ENCODE data around the gene TMEM89.

The TMEM89 gene

DNA sequence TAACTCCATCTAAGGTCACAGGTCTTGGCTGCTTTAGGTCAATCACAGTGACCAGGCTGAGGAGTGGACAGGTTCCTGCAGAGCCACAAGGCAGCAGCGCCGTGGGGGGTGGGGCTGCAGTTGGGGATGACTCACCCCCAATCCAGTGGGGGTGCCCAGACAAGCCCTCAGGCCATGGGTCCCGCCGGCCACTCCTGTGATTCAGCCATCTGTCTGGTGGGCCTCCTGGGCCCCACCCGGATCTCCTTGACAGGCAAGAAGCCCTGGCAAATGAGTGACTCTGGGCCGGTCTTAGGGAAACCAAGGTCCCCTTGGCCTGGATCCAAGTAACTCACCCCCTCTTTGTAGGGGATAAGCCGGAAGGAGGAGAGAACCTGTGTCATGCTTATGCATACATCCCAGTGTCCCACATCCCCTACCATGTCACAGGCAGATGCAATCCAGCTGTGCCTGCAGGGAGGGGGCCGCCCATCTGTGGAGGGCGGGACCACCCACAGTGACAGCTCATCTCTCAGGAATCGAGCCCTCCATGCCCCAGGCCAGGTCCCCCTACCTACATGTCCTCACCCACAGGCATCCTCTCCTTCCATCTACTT is 25.9 kb downstream of the TMEM89 start:
- H3K36me3 Mint-ChIP-seq, result peaks cover 11% of the 10 kb centered on the region

DNA sequence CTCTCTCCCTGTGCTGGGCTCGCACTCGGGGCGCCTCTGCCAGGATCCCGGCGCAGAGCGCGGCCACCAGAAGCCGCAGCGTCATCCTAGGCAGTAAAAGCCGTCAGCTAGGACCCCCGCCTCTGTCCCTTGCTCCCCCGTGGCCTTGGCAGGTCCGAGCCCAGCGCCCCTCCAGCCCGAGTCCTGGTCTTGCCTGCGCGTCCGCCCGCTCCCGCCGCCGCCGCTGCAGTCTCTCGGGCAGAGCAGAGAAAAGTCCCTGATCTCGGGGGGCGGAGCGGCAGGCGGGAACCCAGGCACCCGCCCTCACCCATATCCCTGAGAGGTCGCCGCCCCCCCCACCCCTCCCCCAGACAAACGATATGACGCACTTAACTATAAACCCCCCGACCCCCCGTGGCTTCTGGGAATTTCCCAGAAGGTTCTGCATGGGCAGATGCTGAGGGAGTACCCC is 26.5 kb downstream of the TMEM89 start, which contains the start of gene COL7A1:
Gene COL7A1, minus strand, starts transcription at position 255 of the 451 bp plus-strand sequence. Its CDS starts 170 bp downstream, at position 85.
- Mint-ChIP-seq H3K9me3 (no peaks in the 10 kb centered on the region), H3K36me3 (peaks cover 10% of the 10 kb centered on the region), H3K4me1 (peaks cover 6% of the 10 kb centered on the region), H3K27me3 (peaks cover 70% of the 10 kb centered on the region), H3K4me3 (no peak within 1 kb of the TSS), H3K27ac (no peak within 1 kb of the TSS)
- no peak for DNase-seq
- CTCF ChIA-PET, result no interaction called here

More for the DNA sequence above, 25.9 kb downstream of the TMEM89 start:
- DNase-seq, result no peak
- CTCF ChIA-PET, result no interaction called here
- Mint-ChIP-seq H3K4me1 (peaks cover 6% of the 10 kb centered on the region), H3K27ac (no peak overlapping the region), H3K27me3 (peaks cover 65% of the 10 kb centered on the region), H3K4me3 (no peak overlapping the region), H3K9me3 (no peaks in the 10 kb centered on the region)

DNA sequence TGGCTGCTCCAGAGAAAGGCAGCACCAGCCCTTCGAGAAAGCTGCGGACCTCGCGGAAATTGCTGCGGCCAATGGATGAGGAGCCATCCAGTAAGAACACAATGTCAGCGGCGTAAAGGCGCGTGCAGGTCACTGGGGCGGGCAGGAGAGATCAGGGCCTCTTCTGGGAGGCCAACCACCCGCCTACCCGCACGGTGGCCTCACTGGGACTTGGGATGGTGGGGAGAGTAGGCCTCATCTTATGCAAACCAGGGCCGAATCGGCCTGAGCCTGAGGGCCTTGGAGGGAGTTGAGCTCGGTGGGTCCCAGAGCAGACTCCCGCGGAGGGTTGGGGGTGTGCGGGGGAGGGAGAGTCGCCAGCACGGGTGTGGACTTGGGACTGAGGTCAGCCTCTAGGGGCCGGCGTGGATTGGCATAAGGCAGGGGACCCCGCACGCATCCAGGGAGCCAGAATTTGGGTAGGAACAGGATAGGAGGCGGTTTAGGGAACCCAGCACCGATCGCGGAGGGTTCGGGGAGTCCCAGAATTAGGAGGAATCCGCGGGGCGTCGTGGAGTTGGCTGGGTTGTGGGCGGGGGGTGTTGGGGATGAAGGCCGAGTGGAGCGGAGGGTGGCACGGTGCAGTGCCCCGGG is 27.0 kb downstream of the TMEM89 start:
- no peak overlapping the region for H3K27ac Mint-ChIP-seq
- peaks cover 6% of the 10 kb centered on the region for H3K4me1 Mint-ChIP-seq
- H3K9me3 Mint-ChIP-seq, result no peaks in the 10 kb centered on the region
- H3K36me3 Mint-ChIP-seq, result peaks cover 9% of the 10 kb centered on the region
- peaks cover 76% of the 10 kb centered on the region for H3K27me3 Mint-ChIP-seq
- CTCF ChIA-PET, result no interaction called here
- no peak overlapping the region for H3K4me3 Mint-ChIP-seq
- DNase-seq, result no peak

DNA sequence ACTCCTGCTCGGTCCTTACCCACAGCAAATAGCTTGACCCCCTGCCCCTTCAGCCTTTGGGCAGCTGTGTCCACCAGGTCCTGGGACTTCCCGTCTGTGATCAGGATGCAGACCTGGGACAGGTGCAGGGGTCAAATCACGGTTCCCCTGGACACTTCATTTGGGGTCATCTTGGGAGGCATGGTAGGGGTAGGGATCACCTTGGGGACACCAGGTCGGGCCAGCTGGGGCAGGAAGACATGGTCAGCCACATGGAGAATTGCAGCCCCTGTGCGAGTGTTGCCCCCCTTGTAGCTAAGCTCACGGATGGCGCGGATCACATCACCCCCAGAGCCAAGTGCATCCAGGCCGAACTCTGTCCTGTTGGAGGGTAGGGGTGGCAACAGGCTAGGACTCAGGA is 28.2 kb downstream of the TMEM89 start:
- Mint-ChIP-seq H3K4me1 (peaks cover 6% of the 10 kb centered on the region), H3K27me3 (peaks cover 86% of the 10 kb centered on the region), H3K36me3 (no peaks in the 10 kb centered on the region), H3K4me3 (no peak overlapping the region), H3K27ac (no peak overlapping the region), H3K9me3 (no peaks in the 10 kb centered on the region)
- no peak for DNase-seq
- CTCF ChIA-PET, result no interaction called here

DNA sequence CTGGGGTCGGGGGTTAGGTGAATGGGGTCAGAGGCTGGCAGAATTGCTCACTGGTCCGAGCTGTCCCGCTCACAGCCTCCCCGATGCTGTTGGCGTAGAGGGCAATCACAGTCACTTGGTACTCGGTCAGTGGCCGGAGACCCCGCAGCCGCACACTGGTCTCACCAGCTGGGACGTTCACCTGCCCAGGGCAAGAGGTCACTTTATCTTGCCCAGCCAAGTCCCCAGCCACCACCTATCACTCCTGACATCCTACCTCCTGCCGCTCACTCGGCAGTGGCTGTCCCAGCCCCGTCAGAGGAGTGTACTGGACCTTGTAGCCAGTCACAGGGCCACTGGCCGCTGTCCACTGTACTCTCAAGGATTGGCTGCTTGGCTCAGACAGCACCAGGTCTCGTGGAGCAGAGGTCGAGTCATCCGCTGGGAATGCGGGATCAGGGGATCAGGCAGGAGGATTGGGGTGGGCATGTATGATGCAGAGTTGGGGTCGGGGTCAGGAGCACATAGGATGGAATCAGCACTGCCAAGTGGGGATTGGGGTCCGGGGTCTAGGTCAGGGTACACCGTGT is 29.0 kb downstream of the TMEM89 start:
- Mint-ChIP-seq H3K27me3 (peaks cover 92% of the 10 kb centered on the region), H3K4me1 (peaks cover 6% of the 10 kb centered on the region), H3K27ac (no peak overlapping the region), H3K9me3 (no peaks in the 10 kb centered on the region), H3K4me3 (no peak overlapping the region), H3K36me3 (no peaks in the 10 kb centered on the region)
- no peak for DNase-seq
- CTCF ChIA-PET, result no interaction called here

DNA sequence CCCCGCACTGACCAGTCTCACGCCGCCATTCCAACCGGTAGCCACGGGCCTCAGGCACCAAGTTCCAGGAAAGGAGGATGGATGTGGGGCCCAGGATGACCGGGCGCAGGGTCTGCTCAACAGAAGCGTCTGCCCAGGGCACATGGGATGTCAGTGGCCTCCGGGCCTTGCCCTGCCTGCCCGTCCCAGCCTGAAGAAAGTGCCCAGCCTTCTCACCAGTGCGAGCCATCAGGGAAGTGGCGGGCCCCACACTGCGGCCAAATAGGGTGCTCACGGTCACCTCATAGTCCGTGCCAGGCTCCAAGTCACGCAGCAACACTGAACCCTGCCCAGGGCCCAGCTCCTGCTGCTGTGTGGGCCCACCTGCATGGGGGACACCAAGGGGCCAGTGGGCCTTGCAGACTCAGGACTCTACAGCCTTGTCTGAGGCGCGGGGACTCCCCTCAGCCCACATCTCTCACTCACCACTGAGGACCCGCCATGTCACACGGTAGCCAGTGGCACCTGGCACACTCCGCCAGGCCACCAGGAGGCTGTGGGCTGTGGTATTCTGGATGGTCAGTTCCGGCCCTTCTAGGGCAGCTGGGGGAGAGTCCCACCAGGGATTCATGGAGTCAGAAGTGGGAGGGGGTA is 29.6 kb downstream of the TMEM89 start:
- no peak overlapping the region for H3K27ac Mint-ChIP-seq
- H3K36me3 Mint-ChIP-seq, result no peaks in the 10 kb centered on the region
- CTCF ChIA-PET, result no interaction called here
- no peaks in the 10 kb centered on the region for H3K9me3 Mint-ChIP-seq
- H3K27me3 Mint-ChIP-seq, result peaks cover 91% of the 10 kb centered on the region
- DNase-seq, result no peak
- peaks cover 6% of the 10 kb centered on the region for H3K4me1 Mint-ChIP-seq
- no peak overlapping the region for H3K4me3 Mint-ChIP-seq

DNA sequence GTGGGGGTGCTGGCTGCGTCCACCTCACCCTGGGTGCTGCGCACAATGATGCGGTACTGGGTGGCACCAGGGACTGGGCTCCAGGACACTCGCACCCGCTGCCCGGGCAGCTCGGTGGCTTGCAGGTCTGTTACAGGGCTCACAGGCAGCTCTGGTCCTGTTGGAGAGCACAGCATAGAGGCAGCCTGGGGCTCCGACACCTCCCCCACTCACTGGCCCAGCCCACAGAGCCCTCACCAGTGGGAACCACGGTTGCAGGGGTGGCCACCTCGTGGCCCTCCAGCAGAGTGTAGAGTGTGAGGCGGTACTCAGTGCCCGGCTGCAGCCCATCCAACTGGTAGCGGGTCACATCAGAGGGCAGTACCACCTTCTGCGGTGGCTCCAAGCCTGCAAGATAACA is 30.1 kb downstream of the TMEM89 start:
- Mint-ChIP-seq H3K4me1 (peaks cover 6% of the 10 kb centered on the region), H3K27ac (no peak overlapping the region), H3K27me3 (peaks cover 88% of the 10 kb centered on the region), H3K9me3 (no peaks in the 10 kb centered on the region), H3K4me3 (no peak overlapping the region), H3K36me3 (no peaks in the 10 kb centered on the region)
- DNase-seq, result no peak
- CTCF ChIA-PET, result no interaction called here

DNA sequence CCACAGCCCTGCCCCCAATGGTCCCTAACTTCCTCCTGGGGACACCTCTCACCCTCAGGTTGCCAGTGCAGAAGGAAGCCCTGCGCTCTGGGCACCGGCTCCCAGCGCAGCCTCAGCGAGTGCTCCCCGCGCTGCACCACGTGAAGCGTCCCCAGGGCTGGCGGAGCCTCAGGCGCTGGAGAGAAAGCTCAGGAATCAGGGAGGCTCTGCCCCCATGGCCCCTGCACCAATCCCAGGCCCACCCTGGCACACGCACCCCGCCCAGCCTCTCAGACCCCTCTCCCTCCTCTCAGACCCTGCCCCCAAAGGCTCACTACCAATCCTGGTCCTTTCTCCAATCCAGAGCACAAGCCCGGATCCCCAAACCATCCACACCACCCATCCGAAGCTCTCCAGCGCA is 33.3 kb downstream of the TMEM89 start:
- H3K4me1 Mint-ChIP-seq, result no peaks in the 10 kb centered on the region
- H3K36me3 Mint-ChIP-seq, result no peaks in the 10 kb centered on the region
- H3K27ac Mint-ChIP-seq, result no peak overlapping the region
- DNase-seq, result no peak
- H3K4me3 Mint-ChIP-seq, result no peak overlapping the region
- H3K27me3 Mint-ChIP-seq, result peaks cover 56% of the 10 kb centered on the region
- H3K9me3 Mint-ChIP-seq, result no peaks in the 10 kb centered on the region
- CTCF ChIA-PET, result no interaction called here

DNA sequence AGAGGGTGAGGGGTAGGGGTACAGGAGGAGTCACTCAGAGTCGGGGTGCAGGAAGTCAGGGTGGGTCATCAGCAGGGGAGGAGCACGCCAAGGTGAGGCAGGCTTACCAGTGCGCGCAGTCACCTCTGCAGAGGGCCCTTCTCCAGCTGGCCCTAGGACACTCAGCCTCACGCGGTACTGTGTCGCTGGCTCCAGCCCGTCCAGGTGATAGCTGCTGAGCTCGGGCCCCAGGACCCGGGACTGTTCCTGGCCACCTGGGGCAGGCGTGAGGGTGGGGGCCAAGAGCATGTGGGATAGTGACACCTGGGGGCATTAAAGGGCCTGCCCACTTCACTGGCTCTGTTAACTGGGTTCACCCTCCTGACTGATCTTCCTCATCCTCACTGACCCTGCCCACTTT is 33.9 kb downstream of the TMEM89 start:
- H3K4me1 Mint-ChIP-seq, result no peaks in the 10 kb centered on the region
- H3K27ac Mint-ChIP-seq, result no peak overlapping the region
- H3K9me3 Mint-ChIP-seq, result no peaks in the 10 kb centered on the region
- no peak for DNase-seq
- H3K36me3 Mint-ChIP-seq, result no peaks in the 10 kb centered on the region
- no peak overlapping the region for H3K4me3 Mint-ChIP-seq
- H3K27me3 Mint-ChIP-seq, result peaks cover 51% of the 10 kb centered on the region
- CTCF ChIA-PET, result no interaction called here

DNA sequence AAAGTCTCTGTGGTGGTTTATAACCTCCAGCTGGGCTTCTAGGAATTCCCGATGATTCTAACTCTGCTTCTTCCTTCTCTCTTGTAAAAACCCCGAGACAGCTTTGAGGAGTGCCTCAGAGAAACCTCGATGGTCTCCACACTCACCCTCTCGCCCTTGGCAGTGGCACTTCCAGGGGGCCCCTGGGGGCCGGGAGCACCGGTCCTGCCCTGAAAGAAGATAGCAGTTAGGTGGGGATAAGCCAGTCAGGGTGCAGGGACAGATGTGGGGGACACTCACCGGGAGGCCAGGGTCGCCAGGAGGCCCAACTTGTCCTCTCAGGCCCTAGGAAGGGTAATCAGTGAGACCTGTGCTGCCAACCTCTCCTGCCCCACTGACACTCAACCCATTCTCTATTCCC is 36.2 kb downstream of the TMEM89 start:
- DNase-seq, result no peak
- Mint-ChIP-seq H3K4me3 (no peak overlapping the region), H3K27me3 (peaks cover 30% of the 10 kb centered on the region), H3K4me1 (no peaks in the 10 kb centered on the region), H3K9me3 (no peaks in the 10 kb centered on the region), H3K36me3 (no peaks in the 10 kb centered on the region), H3K27ac (no peak overlapping the region)
- CTCF ChIA-PET, result no interaction called here

DNA sequence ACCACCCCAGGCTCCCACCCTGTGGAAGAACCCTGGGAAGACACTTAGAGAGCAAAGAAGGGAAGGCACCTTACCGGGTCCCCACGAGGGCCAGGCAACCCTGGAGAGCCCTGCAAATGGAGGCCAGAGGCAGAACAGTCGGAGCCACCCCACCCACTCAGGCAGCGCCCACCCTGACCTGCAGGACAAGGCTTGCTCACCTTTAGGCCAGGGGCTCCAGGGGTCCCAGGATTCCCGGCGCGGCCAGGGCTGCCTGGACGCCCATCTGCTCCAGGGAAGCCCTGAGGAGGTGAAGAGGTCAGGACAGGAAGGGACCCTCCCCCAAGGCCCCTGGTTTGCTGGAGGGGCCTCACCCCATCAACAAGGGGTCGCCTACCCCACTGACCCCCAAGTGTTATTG is 36.7 kb downstream of the TMEM89 start:
- H3K4me1 Mint-ChIP-seq, result no peaks in the 10 kb centered on the region
- H3K9me3 Mint-ChIP-seq, result no peaks in the 10 kb centered on the region
- CTCF ChIA-PET, result no interaction called here
- H3K36me3 Mint-ChIP-seq, result no peaks in the 10 kb centered on the region
- H3K4me3 Mint-ChIP-seq, result no peak overlapping the region
- H3K27ac Mint-ChIP-seq, result no peak overlapping the region
- no peak for DNase-seq
- peaks cover 25% of the 10 kb centered on the region for H3K27me3 Mint-ChIP-seq

DNA sequence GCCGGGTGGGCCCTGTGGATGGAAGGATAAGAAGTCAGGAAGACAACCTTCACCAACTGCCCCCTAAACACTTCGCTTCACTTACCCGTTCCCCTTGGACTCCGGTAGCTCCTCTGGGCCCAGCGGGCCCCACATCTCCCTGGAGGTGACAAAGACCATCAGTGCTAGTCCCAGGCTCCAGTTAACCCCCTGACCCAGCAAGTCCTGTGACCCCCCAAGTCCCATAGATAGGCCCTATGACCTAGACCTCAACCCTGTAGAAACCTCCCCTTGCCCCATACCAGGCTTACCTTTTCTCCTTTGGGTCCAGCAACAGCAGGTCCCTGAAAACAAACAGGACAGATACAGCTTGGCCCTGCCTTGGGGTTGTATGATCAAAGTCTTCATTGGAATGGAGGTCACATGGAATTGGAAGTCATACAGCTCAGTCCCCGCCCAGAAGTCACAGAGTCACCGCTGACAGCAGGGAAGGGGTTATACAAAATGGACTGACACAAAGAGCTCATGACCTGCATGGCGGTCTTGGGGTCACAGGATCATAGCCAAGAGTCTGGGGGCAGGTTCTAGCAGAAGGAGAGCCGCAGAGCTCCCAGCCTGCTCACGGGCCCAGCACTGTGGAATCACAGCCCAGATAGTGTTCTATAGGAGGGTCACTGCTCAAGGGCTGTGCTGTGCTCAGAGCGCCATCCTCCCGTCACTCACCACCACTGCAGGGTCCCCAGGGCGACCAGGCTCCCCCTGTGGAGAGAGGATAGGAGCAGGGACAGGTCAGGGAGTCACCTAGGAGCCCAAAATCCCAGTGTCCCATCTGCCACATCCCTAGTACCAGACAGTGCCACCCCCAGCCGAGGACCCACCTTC is 39.7 kb downstream of the TMEM89 start:
- H3K36me3 Mint-ChIP-seq, result no peaks in the 10 kb centered on the region
- no peak for DNase-seq
- CTCF ChIA-PET, result no interaction called here
- no peaks in the 10 kb centered on the region for H3K9me3 Mint-ChIP-seq
- no peaks in the 10 kb centered on the region for H3K4me1 Mint-ChIP-seq
- H3K27me3 Mint-ChIP-seq, result no peaks in the 10 kb centered on the region
- H3K4me3 Mint-ChIP-seq, result no peak overlapping the region
- no peak overlapping the region for H3K27ac Mint-ChIP-seq

DNA sequence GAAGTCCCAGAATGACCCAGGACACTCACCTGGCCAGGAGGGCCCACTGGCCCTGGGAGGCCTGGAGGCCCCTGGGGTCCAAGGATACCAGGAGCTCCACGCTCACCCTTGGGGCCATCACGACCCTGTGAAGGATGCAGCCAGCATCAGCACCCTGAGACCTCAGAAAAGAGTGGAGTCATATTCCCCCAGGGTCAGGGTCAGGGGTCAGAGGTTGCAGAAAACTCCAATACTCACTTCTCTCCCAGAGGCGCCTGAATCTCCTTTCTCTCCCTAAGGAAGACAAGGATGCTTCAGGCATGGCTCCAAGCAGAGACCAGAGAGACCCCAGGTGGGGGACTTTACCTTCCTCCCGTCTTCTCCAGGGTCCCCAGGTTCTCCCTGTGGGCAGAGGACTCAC is 44.9 kb downstream of the TMEM89 start:
- H3K27me3 Mint-ChIP-seq, result no peaks in the 10 kb centered on the region
- no peak overlapping the region for H3K4me3 Mint-ChIP-seq
- no peak overlapping the region for H3K27ac Mint-ChIP-seq
- no peaks in the 10 kb centered on the region for H3K9me3 Mint-ChIP-seq
- no peaks in the 10 kb centered on the region for H3K36me3 Mint-ChIP-seq
- H3K4me1 Mint-ChIP-seq, result no peaks in the 10 kb centered on the region
- CTCF ChIA-PET, result interaction anchor here (0.6 kb wide), 1 partner anchor 294 kb away, joined by 3 read pairs; no protein-coding TSS in a partner anchor
- no peak for DNase-seq

DNA sequence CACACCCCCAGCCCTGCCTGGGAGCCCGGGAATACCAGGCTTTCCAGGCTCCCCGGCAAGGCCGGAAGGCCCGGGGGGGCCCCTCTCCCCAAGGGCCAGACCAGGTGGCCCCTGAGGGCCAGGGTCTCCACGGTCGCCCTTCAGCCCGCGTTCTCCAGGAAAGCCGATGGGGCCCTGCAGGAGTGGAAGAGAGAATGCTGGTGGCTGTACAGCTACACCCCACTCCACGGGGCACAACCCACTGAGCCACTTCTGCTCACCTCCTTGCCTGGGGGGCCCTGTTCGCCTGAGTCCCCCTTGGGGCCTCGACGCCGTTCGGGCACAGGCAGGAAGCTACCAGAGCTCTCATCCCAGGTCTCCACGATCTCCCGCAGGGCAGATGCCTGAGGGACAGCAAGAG is 46.2 kb downstream of the TMEM89 start:
- Mint-ChIP-seq H3K9me3 (no peaks in the 10 kb centered on the region), H3K36me3 (no peaks in the 10 kb centered on the region), H3K4me1 (no peaks in the 10 kb centered on the region), H3K4me3 (no peak overlapping the region), H3K27ac (no peak overlapping the region), H3K27me3 (no peaks in the 10 kb centered on the region)
- no peak for DNase-seq
- CTCF ChIA-PET, result no interaction called here

All from activated naive CD4-positive, alpha-beta T cell treated with anti-CD3 and anti-CD28 coated beads, Interleukin-2, amount 10 ng/mL, durations not matched to agents 7 days and 5 days (primary cell).